ENCODE data around the gene TNFAIP3.

TNFAIP3 gene

DNA sequence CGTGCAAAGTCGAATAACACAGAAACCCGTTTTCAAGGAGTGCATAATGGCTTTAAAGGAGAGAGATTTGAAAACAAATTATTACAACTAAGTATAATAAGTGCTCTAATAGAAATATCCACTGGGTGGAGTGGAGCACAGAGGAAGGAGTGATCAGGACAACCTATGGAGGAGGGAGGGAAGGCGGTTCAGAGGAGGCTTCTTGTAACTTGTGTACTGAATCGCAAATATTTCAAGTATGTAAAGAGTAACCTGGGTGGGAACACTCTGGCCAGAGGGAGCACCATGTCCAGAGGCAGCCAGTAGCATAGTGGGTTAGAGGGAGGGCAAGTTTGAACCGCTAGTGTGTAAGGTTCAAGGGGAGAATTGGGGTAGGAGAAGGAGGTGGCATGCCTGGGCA is 21.6 kb upstream of the TNFAIP3 start:
- no peak for DNase-seq

DNA sequence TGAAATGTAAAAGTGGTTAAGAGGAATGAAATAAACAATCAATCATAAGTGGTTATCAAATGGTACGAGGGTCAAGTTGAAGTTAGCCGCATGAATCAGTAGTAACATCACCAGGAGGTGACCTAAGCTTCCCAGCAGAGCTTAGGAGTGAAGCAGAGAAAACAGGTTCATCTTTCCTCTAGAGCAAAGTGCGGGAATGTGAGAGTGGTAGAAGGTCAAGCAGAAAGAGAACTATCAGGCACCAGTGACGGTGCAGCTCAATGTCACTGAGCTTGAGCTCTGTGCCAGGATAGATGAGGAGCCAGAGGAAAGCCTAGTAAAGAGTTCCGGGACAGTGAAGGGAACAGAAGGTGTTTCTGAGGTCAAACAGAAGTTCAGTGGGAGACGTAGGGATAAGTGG is 20.8 kb upstream of the TNFAIP3 start:
- DNase-seq: no peak

DNA sequence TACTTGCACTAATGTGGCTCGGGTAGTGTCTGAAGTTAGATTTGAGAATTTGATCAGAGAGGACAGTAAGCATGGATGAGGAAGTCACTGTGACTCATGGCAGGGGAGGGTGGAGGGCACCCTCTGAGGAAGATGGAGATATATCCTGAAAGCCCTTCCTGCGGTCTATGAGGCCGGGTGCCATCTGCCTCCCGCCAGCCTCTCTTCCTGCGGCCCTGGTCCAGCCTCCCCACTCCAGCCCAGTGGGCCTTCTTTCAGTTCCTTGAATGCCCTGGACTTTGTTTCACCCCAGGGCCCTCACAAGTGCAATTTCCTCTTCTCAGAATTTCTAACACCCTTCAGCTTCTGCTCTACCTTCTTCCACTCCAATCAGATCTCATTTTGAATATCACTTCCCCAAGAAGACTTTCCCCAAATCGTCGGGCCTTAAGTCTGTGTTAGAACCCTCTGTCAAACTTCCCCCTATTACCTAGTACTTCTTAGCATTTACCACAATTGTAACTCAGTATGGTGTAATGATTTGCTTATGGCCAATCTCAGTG is 20.2 kb upstream of the TNFAIP3 start:
- no peak for DNase-seq

DNA sequence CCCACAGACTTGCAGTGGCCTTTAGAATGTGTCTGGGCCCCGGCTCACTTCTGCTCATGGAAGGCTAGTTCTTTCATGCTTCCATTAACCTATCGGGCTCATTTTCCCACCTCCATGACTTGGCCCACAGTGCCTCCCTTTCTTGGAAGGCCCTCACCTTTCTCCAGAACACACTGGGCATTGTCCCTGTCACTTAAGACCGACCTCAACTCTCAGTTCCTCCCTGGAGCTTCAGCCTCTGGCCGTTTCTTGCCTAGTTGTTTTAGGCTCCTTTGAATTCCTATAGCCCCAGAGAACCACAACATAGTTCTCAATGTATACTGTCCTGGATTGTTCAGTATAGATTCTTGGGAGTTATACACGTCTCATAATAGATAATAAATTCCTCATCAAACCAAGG is 19.3 kb upstream of the TNFAIP3 start:
- DNase-seq: no peak

DNA sequence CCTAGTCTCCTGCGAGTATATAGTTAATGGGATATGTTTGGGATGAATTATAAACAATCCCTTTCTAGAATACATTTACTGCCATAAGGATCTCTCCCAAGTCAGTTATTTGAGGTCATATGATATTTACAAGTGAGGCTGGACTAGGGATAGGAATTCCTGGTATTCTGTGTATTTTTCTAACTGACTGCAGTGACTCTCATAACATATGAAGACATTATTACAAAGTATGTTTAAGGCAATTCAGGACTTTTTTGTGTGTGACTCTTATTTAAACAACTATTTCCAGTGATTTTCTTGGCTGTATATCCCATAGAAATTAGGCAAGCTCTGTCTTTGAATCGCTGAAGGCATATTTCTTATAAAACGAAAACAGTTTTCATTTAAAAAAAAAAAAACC is 18.4 kb upstream of the TNFAIP3 start:
- DNase-seq: no peak

DNA sequence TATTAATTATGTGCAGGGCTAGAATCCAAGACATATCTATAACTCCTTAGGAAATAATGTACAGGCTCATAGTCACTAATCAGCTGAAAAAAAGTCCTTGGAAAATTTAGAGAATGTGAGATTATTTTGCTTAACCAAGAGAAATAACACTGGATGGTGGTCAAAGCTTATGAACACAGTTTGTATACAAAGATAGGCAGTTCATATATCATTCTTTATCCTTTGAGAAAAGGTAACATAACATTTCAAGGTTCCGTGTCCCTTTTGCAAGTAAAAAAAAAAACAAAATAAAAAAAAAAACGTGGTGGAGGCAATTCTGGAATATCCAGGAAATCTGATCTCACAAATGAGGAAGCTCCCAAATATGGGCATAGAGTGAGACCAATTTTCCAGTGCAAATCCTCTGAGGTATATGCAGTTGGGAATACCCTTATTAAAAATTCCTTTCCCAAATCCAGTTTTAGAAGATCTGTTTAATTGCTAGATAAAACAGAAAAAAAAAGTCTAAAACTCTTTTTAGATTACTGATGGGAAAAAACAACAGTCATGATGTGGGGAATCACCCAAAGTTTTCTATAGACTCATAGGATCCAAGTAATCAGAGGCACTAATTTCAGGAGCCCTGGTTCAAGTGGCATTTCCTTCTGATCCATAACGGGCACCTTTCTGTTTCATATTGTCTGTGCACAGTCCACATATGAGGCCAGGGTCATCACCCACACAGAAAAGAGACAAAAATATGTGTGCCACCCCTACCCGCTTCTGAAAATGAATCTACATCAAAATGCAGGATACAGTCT is 17.7 kb upstream of the TNFAIP3 start:
- no peak for DNase-seq

DNA sequence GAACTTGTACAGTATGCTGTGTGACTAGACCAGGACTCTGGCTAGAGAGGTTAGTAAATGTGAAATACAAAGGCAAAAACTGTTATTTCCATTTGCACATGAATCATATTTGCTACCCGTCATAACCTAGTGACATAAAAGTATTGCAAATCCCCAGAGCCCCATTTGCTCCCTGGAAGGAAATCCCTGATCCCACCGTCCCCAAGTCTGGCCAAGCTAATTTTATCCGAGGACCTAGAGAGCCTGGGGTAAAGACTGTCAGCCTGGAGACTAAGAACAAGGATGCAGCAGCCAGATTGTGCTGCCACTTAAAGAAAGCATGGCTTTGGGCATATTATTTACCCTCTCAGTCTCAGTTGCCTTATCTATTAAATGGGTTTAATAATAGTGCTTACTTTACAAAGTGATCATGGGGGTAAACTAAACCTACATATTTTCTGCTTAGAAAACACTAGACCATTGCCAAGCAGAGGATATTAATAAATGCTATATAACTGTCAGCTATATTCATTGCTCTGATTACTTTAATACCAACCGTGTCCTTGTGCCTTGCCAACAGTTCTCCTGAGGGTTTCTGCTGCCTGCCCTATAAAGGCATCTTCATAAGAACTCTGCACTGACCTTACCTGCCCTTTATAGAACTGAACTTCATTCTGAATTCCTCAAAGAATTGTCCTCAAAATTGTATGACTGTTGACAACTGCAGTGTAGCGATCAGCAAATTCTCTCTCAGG is 16.9 kb upstream of the TNFAIP3 start:
- no peak for DNase-seq

DNA sequence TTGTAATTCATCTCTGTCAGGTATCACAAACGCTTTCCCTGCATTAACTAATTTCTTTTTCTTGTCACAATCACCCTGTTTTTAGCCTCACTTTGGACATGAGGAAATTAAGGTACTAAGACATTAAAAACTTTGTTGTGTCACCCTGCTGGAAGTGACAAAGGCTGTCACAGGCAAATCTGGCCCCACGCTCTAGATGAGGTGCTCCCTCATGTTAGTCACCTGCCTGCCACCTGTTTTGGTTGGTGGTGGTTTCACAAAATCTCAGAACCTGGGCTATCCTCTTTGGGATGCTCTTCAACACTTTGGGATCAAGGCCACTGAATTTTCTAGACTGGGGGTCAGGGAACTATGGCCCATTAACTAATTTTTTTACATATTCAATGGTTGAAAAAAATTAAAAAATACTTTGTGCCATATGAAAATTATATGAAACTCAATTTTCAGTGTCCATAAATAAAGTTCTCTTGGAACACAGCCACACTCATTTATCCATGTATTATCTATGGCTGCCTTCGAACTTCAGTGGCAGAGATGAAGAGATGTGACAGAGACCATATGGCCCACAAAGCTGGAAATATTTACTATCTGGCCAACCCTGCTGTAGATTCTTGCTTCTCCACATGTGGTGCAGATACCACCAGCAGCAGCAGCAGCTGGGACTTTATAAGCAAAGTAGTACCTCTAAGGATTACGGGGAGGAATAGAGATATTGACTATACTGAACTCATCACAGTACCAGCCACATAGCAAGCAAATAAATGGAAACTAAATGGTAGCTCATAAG is 16.1 kb upstream of the TNFAIP3 start:
- DNase-seq: no peak

DNA sequence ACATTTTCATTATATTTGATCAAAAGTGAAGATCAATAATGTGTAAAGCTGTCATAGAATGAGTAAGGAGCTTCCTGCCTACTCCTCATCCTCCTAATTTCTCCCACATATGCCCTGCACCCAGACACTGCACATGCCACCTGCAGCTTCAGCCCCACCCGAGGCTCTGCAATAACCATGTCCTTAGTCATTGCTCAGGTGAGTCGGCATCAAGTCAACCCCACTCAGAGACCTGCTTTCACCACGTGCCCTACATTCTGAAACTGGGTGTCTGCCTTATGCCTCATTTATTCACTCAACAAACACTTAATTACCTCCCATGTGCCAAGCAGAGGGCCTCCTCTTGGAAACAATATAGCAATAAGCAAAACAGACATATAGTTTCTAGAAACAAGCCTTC is 15.4 kb upstream of the TNFAIP3 start:
- no peak for DNase-seq

DNA sequence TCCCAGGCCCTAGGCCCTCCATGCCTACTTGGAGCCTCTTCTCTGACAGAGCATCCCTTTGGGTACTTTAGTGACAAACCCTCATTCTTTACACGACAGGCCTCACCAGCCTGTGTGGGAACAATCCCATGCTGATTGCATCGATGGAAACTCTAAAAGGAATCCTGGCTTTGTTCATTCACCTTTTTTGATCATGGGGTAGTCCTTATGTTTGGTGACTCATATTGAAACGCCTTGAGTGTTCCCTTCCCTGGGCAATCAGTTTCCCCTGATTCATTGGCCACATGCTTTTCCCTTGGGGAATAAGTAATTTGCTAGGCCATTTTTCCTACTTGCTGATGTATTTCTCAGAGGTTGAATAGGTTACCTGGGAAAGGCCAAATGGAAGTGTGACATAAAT is 14.7 kb upstream of the TNFAIP3 start:
- no peak for DNase-seq

DNA sequence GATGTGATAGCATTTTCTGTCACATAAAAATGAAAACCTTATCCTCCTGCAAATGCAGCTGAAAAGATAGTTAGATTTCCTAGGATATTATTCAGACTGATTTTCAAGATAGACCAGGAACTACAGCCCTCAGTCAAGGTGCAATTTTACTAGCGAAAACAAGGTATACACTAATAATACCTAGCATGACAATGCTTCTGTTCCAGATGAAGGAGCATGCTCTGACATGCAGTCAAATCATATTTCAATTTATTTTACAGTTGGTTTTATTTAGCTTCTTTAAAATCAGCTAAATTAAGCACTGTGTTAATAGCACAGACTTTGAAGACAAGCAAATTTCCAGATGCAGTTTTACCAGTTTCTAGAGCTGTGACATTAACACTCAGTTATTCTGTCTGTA is 14.2 kb upstream of the TNFAIP3 start:
- DNase-seq: no peak

DNA sequence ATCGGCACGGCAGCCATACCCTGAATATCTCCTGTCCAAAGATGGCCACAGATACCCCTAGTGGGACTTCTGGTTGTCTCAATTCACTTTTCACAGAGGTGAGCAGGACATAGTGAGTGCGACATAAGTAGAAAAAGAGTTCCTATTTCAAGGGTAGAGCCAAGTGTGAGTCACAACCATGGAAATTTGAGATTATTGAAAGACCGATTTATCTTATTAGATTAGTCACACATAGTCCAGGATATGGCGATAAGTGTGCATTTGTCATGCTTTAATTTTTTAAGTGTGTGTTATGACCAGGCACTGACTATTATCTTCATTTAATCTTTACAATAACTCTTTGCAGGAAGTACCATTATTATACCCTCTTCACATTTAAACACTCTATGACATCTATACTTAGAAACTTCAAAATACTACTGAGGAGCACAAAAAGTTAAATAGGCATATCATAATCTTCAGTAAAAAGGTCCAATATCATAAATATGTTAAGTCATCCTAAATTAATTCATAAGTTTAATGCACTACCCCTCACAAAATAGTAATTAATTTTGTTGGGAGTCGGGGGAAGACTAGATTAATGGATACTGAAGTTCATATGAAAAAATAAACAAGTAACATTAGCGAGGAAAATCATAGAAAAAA is 13.4 kb upstream of the TNFAIP3 start:
- DNase-seq: no peak

DNA sequence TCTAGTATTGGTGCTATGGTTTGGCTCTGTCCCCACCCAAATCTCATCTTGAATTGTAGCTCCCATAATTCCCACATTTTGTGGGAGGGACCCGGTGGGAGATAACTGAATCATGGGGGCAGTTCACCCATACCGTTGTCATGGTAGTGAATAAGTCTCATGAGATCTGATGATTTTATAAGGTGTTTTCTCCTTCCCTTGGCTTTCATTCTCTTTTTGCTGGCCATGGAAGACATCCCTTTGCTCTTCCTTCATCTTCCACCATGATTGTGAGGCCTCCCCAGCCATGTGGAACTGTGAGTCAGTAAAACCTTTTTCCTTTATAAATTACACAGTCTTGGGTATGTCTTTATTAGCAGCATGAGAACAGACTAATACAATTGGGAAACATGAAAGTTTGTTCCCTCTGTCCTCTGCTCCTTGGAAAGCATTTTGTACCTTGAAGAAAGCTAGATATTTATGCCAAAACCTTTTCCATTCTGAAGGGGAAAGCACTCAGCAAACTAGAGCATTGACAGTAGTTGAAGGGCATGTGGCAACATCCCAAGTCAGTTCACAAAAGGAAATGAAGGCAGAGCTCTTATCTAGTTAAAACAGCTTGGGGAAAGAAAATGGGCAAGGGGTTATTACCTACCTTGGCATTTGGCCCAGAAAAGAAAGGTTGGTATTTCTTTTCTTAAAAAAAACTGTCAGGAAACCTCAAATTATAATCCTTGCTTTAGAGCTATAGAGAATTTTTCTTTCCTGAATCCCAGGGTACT is 10.7 kb upstream of the TNFAIP3 start:
- no peak for DNase-seq

DNA sequence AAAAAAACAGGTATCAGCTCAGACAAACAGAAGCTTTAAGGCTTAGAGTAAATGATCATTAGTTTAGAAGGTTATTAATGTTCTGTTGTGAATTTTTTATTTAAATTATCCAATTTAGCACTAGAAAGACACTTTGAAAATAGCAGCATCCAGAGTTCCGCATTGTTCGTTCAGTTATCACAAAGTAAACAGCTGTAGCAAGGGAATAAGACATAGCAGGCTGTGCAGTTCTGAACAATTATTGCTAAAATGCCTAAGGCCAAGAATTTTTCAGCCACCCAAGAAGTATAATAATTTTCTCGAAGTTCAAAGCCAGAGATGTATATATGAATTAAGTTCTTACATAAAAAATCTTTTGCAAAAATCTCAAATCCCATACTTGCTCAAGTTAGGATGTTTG is 8.0 kb upstream of the TNFAIP3 start:
- no peak for DNase-seq

DNA sequence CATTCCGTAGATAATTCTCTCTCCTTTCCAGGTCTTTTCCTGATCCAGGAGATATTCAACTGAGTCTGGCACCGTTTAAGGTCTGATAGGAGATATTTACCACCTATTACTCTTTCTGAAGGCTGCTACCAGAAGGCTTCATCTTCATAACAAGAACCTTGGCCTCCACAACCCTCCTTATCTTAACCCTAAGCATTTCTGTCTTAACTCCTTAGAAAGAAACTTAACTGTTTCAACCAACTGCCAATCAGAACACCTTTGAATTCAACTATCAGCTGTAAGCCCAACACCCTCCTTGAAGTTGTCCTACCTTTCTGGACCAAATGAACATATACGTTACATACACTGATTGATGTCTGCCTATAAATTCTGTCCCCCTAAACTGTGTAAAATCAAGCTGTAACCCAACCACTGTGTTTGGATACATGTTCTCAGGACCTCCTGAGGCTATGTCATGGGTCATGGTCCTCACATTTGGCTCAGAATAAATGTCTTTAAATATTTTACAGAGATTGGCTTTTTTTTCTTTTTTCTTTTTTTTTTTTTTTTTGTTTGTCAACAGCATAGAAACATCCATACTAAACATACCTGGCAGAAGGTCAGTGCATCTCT is 6.6 kb upstream of the TNFAIP3 start:
- no peak for DNase-seq

DNA sequence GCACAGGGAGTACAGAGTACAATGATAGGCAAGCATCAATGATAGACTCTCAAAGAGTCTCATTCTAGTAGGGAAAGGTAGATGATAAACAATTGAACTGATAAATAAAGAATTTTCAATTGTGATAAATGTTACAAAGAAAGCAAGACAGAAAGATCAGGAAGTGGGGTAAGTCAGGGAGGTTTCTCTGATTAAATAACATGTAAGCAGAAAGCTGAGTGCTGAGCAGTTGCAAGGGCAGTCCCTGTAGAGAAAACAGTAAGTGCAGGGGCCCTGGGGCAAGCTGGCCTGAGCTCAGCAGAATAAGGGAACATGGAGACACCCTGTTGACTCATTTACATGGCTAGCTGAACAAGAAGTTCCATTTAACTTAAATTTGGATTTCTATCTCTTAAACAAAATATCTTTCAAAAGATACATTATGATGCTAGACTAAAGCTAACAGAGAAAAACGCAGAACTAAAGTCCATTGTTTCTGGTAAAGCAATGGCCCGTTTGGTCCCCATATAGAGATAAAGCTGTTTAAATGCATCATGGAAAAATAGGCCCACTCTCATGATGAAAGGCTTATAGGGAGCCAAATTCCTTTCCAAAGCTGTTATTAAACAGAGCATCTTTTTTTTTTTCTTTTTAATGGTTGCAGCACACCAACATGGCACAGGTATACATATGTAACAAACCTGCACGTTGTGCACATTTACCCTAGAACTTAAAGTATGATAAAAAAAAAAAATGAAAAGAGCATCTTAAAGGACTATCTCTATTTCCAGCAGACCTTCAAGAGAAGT is 5.3 kb upstream of the TNFAIP3 start:
- no peak for DNase-seq

DNA sequence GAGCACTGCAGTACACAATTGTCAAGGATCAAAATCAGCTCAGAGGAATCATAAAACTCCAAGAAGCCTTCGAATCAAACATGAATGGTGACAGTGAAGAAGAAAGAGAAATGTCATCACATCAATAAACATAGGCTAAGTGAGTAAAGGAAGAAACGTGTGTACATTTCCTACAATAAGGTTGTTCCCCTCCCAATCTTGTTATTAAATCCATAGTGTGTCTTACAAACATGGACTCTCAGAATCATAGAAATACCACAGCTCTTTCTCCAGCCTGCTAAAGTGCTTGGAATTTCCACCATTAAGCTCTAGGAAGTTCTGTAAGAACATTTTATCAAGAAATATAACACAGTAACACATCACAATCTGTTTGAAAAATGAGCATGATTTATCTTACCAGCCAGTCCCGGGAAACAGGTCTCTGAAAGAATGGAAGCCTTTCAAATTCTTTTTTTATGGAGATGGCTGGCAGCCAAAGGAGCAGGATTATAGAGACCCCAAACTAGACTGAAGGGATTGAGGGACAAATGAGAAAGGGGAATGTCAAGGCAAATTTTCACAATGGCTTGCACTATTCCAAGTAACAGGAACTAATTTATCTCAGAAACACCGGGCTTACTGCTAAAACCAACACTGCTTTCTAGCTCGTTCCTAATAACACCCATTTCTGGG is 4.5 kb upstream of the TNFAIP3 start:
- DNase-seq: no peak

DNA sequence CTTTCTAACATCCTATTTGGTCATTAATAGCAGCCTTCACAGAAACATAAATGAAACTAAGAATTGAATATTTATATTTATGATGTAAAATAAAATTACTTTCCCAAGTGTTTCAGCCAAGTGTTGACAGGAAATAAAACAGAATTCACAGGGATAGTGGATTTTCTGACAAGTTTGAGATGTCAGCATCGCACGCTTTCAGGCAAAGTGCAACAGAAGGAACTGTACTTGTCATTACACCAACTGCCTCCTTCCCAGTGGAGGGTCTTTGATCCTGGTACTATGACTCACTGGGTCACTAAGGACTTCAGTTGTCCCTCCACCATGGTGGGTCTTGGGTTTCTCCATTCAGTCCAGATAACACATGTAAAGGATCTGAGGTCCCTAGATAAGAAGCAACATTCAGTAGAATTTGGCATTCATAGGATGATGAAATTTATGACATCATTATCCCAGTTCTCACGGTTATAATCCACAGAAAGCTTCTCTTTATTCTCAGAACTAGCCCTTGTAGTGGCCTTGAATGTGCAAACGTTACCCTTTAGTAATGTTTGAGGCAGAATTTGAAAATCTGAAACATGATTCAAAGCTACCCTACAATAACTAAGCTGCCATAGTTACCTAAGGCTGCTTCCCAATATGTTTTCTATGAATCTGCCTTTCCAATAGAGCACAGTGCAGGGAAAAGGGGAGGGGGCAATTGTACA is 3.8 kb upstream of the TNFAIP3 start:
- DNase-seq: no peak

DNA sequence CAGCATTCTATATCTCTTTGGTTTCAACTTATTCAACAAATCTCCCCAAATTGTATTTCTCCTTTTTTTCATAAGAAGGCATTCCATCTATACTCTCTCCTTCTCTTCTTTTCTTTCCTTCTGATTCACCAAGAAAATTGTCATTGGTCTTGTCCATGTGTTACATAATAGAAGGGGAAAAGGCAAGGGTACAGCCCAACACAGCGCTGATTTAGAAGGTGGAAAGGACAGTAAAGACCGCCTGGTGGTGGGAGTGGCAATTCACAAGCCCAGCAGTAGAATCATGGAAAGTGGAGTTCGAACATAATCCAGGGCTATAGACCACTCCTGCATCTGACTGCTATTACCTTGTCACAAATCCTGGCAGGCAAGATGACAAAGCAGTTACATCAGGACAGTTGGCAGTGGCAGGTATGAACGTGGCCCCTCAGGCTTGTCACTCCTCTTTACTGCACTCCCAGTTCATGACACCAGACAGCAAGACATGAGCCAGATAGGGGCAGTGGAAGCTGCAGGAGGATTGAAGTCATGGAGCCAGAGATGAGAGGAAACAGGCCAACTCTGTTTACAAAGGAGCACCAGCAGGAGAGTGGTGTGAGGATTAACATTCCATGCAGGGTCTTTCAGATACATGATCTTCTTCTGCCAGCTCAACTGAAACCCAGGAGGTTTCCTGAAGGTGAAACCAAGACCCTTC is 2.1 kb upstream of the TNFAIP3 start:
- no peak for DNase-seq
